SK-N-SH treated with all-trans-retinoic acid at 6 μM for 48 hours (cell line): Measurements from ENCODE around the gene PPFIBP1.

ENCODE experiments used
- ATAC-seq: fragments of 200-7000 bp; cut with Tn5 transposase; 3 replicates; pipeline ENCODE4 v1.9.1; 2020; ENCODE audit warnings: mild to moderate bottlenecking, moderate library complexity
- ARNTL ChIP-seq: fragments of 450-650 bp; formaldehyde crosslinking; IDR thresholded peaks from 2 replicates; pipeline ENCODE4 v1.5.0; 2020; ENCODE audit warnings: low read depth, mild to moderate bottlenecking, moderate library complexity, borderline replicate concordance
- BACH2 ChIP-seq: fragments of 250-450 bp; sonication (Bioruptor Pico); IDR thresholded peaks from 2 replicates; pipeline ENCODE4 v1.9.0; 2021; ENCODE audit warnings: mild to moderate bottlenecking, borderline replicate concordance
- CREB5 ChIP-seq: fragments of 250-450 bp; sonication (Bioruptor Pico); IDR thresholded peaks from 2 replicates; pipeline ENCODE4 v1.5.1; 2020; ENCODE audit warnings: low read depth, mild to moderate bottlenecking, moderate library complexity
- CSDC2 ChIP-seq: fragments of 250-450 bp; sonication (Bioruptor Pico); IDR thresholded peaks from 2 replicates; pipeline ENCODE4 v1.5.0; 2020; ENCODE audit warnings: mild to moderate bottlenecking, moderate library complexity
- CSRNP3 ChIP-seq: fragments of 250-450 bp; sonication (Bioruptor Pico); IDR thresholded peaks from 2 replicates; pipeline ENCODE4 v1.5.1; 2021; ENCODE audit warnings: mild to moderate bottlenecking, moderate library complexity
- ESRRG ChIP-seq: fragments of 250-450 bp; sonication (Bioruptor Pico); IDR thresholded peaks from 2 replicates; pipeline ENCODE4 v1.6.1; 2021; ENCODE audit warnings: mild to moderate bottlenecking
- GLIS3 ChIP-seq: fragments of 250-450 bp; sonication (Bioruptor Pico); IDR thresholded peaks from 2 replicates; pipeline ENCODE4 v1.5.0; 2020; ENCODE audit warnings: mild to moderate bottlenecking, moderate library complexity
- ISL1 ChIP-seq: fragments of 250-450 bp; sonication (Bioruptor Pico); IDR thresholded peaks from 2 replicates; pipeline ENCODE4 v2.1.2; 2022; ENCODE audit warnings: mild to moderate bottlenecking, moderate library complexity
- OSR1 ChIP-seq: fragments of 250-450 bp; sonication (Bioruptor Pico); IDR thresholded peaks from 2 replicates; pipeline ENCODE4 v1.8.0; 2022; ENCODE audit warnings: moderate library complexity, mild to moderate bottlenecking, inconsistent platforms
- PATZ1 ChIP-seq: fragments of 250-450 bp; sonication (Bioruptor Pico); IDR thresholded peaks from 2 replicates; pipeline ENCODE4 v1.8.0; 2020; ENCODE audit warnings: mild to moderate bottlenecking, moderate library complexity, borderline replicate concordance
- POU6F1 ChIP-seq: fragments of 250-450 bp; sonication (Bioruptor Pico); IDR thresholded peaks from 2 replicates; pipeline ENCODE4 v1.8.0; 2021; ENCODE audit warnings: low read depth, mild to moderate bottlenecking, moderate library complexity, borderline replicate concordance
- PPARA ChIP-seq: fragments of 250-450 bp; sonication (Bioruptor Pico); IDR thresholded peaks from 2 replicates; pipeline ENCODE4 v1.5.0; 2020; ENCODE audit warnings: mild to moderate bottlenecking, borderline replicate concordance
- RARB ChIP-seq: fragments of 250-450 bp; sonication (Bioruptor Pico); IDR thresholded peaks from 2 replicates; pipeline ENCODE4 v1.8.0; 2021; ENCODE audit warnings: mild to moderate bottlenecking, moderate library complexity
- TCF4 ChIP-seq: fragments of 250-450 bp; sonication (Bioruptor Pico); IDR thresholded peaks from 2 replicates; pipeline ENCODE4 v1.8.0; 2021; ENCODE audit warnings: mild to moderate bottlenecking, moderate library complexity, borderline replicate concordance
- TOX ChIP-seq: fragments of 250-450 bp; sonication (Bioruptor Pico); IDR thresholded peaks from 2 replicates; pipeline ENCODE4 v1.8.0; 2021; ENCODE audit warnings: mild to moderate bottlenecking, moderate library complexity, borderline replicate concordance
- TSHZ2 ChIP-seq: fragments of 250-450 bp; sonication (Bioruptor Pico); IDR thresholded peaks from 2 replicates; pipeline ENCODE4 v1.5.0; 2020; ENCODE audit warnings: mild to moderate bottlenecking, moderate library complexity
- ZC3H10 ChIP-seq: fragments of 250-450 bp; sonication (Bioruptor Pico); IDR thresholded peaks from 2 replicates; pipeline ENCODE4 v1.5.1; 2021; ENCODE audit warnings: mild to moderate bottlenecking, moderate library complexity
- ZFP3 ChIP-seq: fragments of 250-450 bp; sonication (Bioruptor Pico); IDR thresholded peaks from 2 replicates; pipeline ENCODE4 v1.5.0; 2020; ENCODE audit warnings: mild to moderate bottlenecking, moderate library complexity
- ZFP30 ChIP-seq: fragments of 450-650 bp; formaldehyde crosslinking; IDR thresholded peaks from 2 replicates; pipeline ENCODE4 v1.5.0; 2022; ENCODE audit warnings: mild to moderate bottlenecking, moderate library complexity
- ZNF565 ChIP-seq: fragments of 450-650 bp; formaldehyde crosslinking; conservative IDR thresholded peaks from 2 replicates; pipeline ENCODE4 v1.5.0; 2020; ENCODE audit warnings: low read depth, mild to moderate bottlenecking, moderate library complexity
- ZNF70 ChIP-seq: fragments of 450-650 bp; formaldehyde crosslinking; IDR thresholded peaks from 2 replicates; pipeline ENCODE4 v1.5.0; 2020; ENCODE audit warnings: mild to moderate bottlenecking, moderate library complexity
- ZNF8 ChIP-seq: fragments of 450-650 bp; formaldehyde crosslinking; IDR thresholded peaks from 2 replicates; pipeline ENCODE4 v1.5.0; 2020; ENCODE audit warnings: mild to moderate bottlenecking, moderate library complexity

The PPFIBP1 gene

GRCh38 chr12:27504507-27504906, 19.5 kb upstream of the PPFIBP1 start:
- TF ChIP-seq CREB5 (CRISPR knock-in tag): no peak
- ATAC-seq: peak; percentile 47; the same call in 2 of the 3 replicates

- ATAC-seq: peak; percentile 97
- TF ChIP-seq ZC3H10 (CRISPR knock-in tag) (0 out of 2 replicates have a peak, but pooled peaks have one; percentile 21), ZFP30 (CRISPR knock-in tag) (no peak)
Measured at GRCh38 chr12:27505109-27505508, 18.9 kb upstream of the PPFIBP1 start.

GRCh38 chr12:27505761-27506160, 18.2 kb upstream of the PPFIBP1 start:
- ATAC-seq: peak; percentile 39
- TF ChIP-seq GLIS3 (CRISPR knock-in tag) (no peak), ESRRG (CRISPR knock-in tag) (no peak), ARNTL (CRISPR knock-in tag) (no peak)

GRCh38 chr12:27506645-27507189, 17.3 kb upstream of the PPFIBP1 start:
- TF ChIP-seq ZC3H10 (CRISPR knock-in tag): no peak
- TF ChIP-seq, all 23 proteins: peak for 0
- no peak for ATAC-seq

- no peak for ATAC-seq
- TF ChIP-seq ISL1 (CRISPR knock-in tag) (no peak), ZC3H10 (CRISPR knock-in tag) (no peak), ZNF565 (no peak), ZNF70 (CRISPR knock-in tag) (no peak), ZNF8 (no peak), ZFP3 (CRISPR knock-in tag) (no peak), OSR1 (no peak), TOX (CRISPR knock-in tag) (no peak), PATZ1 (CRISPR knock-in tag) (no peak), RARB (CRISPR knock-in tag) (no peak), TSHZ2 (CRISPR knock-in tag) (no peak), ARNTL (CRISPR knock-in tag) (no peak), CSRNP3 (CRISPR knock-in tag) (no peak), ZFP30 (CRISPR knock-in tag) (no peak), BACH2 (CRISPR knock-in tag) (no peak), TCF4 (no peak), CSDC2 (CRISPR knock-in tag) (no peak), POU6F1 (CRISPR knock-in tag) (no peak), PPARA (no peak)
Measured at GRCh38 chr12:27508736-27509431, 15.1 kb upstream of the PPFIBP1 start.
